Stimulated activated CD4-positive, alpha-beta T cell treated with anti-CD3 and anti-CD28 coated beads, Interleukin-1b, Interleukin-23, amount 100 ng/mL, for 1 hour (primary cell): Measurements from ENCODE around the gene BTBD9.
"Not testable (repeated sequence)": the region's sequence is repeated elsewhere in the genome, so short reads cannot be mapped to it uniquely, and the experiment has no call there.

ENCODE experiments used
- DNase-seq, 2 donors: peaks; one replicate each; pipeline ENCODE4 v3.0.0-alpha.2; 2020; ENCODE audit warnings: low read depth in 2 of 2

The BTBD9 gene

GRCh38 chr6:38149531-38149930 lies 490.2 kb downstream of the BTBD9 start:
- DNase-seq, result no peak

- DNase-seq, result no peak
These were observed 491.1 kb downstream of the BTBD9 start for GRCh38 chr6:38148606-38149005.

- DNase-seq, result no peak
These were observed 493.0 kb downstream of the BTBD9 start for GRCh38 chr6:38146734-38147027.

DNA sequence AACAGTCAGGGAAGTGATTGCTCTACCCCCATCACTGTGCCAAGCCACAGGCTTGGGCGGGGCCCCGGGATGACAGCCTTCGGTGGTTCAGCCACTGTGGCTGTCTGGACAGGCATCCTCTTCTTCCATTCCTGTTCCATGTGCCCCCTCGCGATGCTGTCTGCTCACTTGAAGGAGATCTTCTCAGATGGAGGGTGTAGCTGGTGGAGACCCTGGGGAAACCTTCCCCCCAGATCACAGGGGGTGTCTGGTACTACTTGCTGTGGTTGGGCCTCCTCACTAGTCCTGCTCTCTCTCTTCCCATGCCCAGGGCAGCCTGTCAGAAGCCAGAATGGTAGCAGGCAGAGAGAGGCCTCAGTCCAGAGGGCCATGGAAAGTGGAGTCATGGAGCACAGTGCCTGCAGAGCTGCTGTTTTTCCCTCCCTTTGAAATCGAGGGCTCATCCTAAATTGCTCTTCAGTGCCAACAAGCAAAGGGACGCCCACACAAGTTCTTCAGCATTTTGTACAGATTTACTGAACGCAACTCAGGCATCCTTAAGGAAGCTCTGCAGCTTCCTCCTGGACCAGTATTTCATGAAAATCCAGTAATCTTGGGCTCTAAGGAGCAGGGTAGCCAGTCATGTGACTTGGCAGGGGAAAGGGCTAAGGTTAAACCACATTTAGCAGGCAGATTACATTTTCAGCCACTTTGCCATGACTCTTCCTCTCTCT lies 493.6 kb downstream of the BTBD9 start:
- DNase-seq, result no peak

- no peak for DNase-seq
These were observed 495.3 kb downstream of the BTBD9 start for GRCh38 chr6:38144365-38144945.

DNA sequence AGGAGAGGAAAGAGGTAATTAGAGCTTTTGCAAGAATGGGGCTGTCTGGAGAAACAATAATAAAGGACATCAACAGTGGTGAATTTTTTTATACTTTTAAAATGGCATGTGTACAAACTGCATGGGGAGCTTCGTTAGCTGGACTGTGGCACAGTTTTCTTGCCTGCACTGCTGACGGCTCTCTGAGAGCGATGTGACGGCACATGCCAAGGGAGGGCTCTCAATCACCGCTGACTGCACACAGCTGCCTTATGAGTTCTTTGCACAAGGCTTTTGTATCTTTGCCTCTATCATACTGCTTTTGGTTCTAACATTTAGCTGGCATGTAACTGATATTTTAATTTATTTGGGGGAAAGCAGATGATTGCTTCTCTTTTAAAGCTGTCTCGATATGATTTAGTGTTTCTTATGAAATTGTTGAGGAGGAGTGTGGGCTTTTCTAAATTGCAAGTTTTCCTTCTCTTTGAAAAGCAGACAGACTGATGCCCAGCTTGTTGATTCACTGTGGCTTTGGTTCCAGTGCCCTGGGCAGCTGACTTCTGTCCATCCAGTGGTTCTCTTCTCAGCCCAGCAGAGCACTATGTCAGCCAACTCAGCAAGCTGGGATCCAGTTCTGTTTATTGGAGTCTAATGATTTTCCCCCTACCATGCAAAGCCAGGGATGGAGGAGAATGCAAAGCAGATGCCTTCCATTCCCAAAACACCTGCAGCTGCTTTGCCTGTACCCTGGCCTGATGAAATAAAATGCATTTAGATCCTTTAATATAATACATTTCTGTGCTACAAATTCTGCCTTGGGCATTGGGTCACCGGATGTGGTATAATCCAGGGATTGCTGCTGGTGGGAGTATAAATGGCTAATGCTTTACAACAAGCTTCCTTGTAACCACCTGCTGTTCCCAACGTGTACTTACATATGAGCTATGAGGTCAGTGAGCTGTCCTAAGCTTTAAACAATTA lies 496.3 kb downstream of the BTBD9 start:
- DNase-seq, result no peak

- DNase-seq, result no peak
These were observed 497.4 kb downstream of the BTBD9 start for GRCh38 chr6:38142178-38142902.

- no peak for DNase-seq
These were observed 498.0 kb downstream of the BTBD9 start for GRCh38 chr6:38141716-38142115.

DNA sequence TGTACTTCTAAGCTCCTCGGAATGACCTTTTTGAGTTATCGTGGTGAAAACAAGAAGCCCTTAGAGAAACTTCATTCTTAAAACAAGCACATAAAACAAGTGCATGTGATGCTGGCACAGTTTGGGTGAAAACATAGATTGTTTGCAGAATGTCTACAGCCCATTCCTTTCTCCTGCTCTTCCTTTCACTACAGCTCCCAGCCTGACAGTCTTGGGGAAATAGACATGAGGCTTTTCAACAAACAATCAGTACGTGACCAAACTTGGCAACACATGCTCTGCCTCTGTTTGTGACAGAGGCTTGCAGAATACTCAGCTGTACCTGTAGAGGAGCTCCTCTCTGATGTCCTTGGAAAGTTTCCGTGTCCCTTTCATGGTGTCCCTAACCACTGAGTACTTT lies 498.6 kb downstream of the BTBD9 start:
- no peak for DNase-seq

GRCh38 chr6:38138374-38138773 lies 501.4 kb downstream of the BTBD9 start:
- DNase-seq, result no peak

- no peak for DNase-seq
These were observed 502.0 kb downstream of the BTBD9 start for GRCh38 chr6:38137608-38138265.

DNA sequence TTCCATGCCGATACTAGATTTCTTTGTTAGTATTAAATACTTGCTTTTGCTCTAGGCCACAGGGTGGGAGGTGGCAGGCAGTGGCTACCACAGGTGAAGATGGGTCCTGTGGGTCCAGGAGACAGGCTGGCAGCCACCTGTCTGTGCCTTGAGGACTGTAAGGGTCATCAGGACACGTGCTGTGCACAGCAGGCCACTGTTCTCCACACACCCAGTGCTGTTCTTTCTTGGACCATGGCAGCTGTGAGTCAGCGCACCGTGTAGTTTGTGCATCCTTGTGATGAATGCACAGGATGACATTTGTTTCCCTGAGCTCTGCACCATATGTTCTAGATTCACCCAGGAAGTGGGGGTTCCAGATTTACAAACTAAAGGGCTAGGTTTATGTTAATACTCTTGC lies 503.2 kb downstream of the BTBD9 start:
- DNase-seq, result no peak

- no peak for DNase-seq
These were observed 505.0 kb downstream of the BTBD9 start for GRCh38 chr6:38134704-38135088.

DNA sequence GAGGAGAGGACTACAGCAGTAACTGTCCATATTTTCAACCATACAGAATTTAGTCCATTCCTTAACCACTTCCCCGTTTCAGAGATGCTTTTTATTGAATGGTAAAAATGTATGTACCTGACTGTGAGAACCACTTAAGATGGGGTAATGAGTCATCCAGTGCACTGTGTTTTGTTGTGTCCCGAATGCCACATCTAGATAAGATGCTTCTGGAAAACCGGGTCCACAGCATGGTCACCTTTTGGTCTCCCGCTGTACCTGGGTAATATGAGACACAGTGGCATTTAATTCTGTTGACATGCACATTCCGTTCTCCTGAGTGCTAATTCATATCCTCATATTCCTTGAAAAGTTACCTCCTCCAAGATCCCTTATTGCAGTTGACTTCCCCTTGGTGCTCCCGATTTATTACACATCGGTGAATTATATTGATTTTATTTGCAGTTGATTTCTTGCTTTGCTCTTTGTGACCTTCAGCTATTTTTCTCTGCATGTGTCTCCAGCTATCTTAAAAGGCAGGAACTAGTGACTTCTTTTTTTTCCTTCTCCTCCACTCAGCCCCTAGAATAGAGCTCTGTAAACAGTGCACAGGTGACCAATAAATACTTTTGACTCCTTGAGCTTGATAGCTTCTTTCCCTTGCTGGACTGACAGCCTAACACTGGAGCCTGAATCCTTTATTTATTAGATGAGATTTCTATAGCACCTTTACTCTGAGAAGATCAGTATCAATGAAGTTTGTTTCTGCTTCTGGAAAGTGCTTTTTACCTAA lies 505.6 kb downstream of the BTBD9 start:
- DNase-seq, result no peak

- DNase-seq, result no peak
These were observed 508.2 kb downstream of the BTBD9 start for GRCh38 chr6:38131527-38131965.

GRCh38 chr6:38127284-38127683 lies 512.4 kb downstream of the BTBD9 start:
- no peak for DNase-seq

GRCh38 chr6:38124224-38124926 lies 515.4 kb downstream of the BTBD9 start:
- not testable (repeated sequence) for DNase-seq

DNA sequence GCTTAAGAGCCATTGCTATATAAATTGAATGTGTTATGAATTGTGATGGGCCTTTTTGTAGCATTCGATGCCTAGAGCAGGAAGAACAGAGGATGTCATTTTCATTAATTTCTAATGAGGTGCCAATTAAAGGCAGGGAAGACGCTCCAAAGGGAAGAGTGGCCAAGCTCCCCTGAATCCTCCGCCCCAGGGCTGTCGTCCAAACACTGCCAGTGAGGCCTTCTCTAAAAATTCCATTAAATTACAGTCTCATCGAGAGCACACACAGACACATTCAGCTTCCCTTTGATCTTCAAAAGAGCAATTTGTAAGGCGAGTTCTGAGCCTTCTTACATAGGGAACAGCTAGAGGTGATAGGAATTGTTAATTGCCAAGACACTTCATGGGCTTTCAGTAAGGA lies 520.2 kb downstream of the BTBD9 start:
- DNase-seq, result no peak

DNA sequence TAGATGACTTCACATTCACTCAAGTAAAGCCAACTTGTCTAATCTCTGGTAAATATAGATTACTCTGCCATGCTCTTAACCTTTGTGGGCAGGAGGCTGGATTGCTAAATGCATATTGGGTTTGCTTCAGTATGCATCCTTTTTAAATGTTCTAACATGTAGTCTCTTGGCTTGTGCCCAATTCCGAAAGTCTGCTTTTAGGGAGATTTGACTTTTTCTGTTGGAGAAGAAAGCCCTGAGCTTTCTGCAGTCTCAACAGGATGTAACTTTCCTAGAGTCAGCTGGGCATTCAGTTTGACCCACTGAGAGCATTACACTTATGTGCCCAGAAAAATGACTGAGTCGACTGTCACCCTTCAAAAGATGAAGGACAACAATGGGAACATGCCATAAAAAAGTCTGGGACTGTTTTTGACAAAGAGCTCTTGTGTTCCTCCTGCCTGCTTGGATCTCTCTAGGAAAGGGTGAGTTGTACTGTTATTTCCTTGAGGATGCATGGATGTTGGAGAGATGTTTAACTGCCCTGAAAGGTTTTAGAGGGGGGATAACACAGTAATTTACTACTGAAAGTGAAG lies 520.9 kb downstream of the BTBD9 start:
- DNase-seq, result no peak
